ENCODE measurements around the gene DPP6. TPM values are rescaled to one million over a fixed set of nuclear protein-coding genes. Genes with fewer than 3 reads are reported as not detected.
"Not testable (repeated sequence)": the region's sequence is repeated elsewhere in the genome, so short reads cannot be mapped to it uniquely, and the experiment has no call there.

The DPP6 gene
- total RNA-seq (4.1 TPM), polyA plus RNA-seq (ENCODE audit: insufficient read depth in 1 of 8, insufficient read length in 8 of 8, low replicate concordance in 1 of 8) (10 to 100 TPM in 1 of 8 donors, 1 to 10 TPM in 7; 3.3 to 11.5 (median 4.8) TPM)
- long read RNA-seq, donor 1 = 0 reads
- long read RNA-seq, donor 2 = 0 reads
- long read RNA-seq, donor 3 = 0 reads
- long read RNA-seq, donor 4 = 0 reads
- long read RNA-seq, donor 5 = 0 reads
- long read RNA-seq, donor 6 = 0 reads
- long read RNA-seq, donor 7 = 0 reads
- long read RNA-seq, donor 8 = 0 reads
- long read RNA-seq, donor 9 = 0 reads
- long read RNA-seq, donor 10 = 0 reads
- long read RNA-seq, donor 11 = 0 reads

DNA sequence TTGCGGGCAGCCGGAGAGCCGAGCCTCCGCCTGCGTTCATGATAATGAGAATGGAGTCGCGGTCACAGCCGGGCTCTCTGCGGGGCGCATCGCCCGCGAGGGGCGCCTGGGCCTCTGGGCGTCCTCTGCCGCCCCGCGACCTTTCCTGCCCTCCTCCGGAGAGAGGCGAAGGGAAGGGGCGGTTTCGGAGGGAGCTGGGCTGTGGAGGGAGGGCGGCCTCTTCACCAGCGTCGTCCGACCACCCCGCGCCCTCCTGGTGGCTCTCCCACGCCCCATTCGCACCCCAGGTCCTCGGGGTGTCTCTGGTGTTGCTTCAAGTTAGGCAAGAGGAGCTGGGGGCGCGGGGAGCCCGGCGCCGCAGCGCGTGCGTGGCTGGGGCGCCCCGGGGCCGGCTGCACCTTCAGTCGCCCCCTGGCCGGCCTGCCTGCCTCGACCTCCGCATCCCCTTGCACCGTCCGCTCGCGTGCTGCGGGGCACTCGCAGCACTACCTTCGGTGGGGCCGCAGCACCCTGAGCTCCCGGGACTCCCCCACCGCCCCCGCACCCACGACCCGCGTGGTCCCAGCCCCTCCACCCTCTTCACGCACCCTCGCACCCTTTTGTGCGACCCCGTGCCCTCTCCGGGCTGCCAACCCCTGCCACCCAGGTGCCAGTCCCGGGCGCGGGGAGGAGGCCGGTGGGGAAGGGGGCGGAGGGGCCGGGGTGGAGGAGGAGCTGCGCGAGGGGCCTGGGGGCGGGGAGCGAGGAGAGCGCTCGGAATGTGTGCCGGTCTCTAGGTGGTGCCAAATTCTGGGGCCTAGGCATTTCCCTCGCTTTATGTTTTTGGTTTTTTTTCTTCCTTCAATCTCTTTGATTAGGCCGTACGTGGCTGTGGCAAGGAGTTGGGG is at the start of gene DPP6:
Gene DPP6, plus strand, starts transcription at position 756 of the 887 bp plus-strand sequence.
- H3K4me1 ChIP-seq (ENCODE audit: control insufficient read depth, insufficient read depth, low read length); H3K9me3 ChIP-seq (replicated peaks; ENCODE audit: control insufficient read depth, low read depth, low read length); H3K36me3 ChIP-seq (ENCODE audit: control insufficient read depth, insufficient read depth, low read length); H3K4me3 ChIP-seq (ENCODE audit: low read length); H3K27ac ChIP-seq (ENCODE audit: low read length); DNase-seq: not testable (repeated sequence)
- peaks cover 17% of the 10 kb centered on the region for H3K27me3 ChIP-seq (ENCODE audit: control insufficient read depth, insufficient read depth, low read length)
- 0% methylated on average over 17 of the region's 81 CpGs for WGBS (ENCODE audit: insufficient coverage)

DNA sequence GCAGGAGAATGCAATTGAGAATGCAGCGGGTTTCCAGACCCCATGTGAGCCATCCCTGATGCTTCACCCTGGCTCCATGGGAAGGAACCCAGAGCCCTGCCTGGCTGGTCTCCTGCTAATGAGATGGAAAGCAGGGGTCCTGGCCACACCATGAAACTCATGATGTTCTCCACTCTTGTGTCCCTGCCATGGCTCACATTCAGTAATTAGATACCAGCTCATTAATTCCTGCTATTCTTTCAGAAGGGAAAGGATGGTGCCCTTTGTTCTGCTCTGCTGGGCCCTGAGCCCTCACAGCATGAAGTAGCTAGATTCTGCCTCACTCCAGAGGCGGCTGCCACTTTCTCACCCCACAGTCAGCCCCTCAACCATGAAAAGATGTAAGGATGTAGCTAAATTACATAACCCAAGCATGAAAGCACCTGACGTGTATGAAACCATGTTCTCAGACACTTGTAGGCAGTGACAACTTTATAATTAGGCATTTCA is 42.7 kb upstream of the DPP6 start:
- H3K27ac ChIP-seq (ENCODE audit: low read length); H3K36me3 ChIP-seq (ENCODE audit: control insufficient read depth, insufficient read depth, low read length); H3K9me3 ChIP-seq (replicated peaks; ENCODE audit: control insufficient read depth, low read depth, low read length); DNase-seq; H3K4me3 ChIP-seq (ENCODE audit: low read length); H3K27me3 ChIP-seq (ENCODE audit: control insufficient read depth, insufficient read depth, low read length): not testable (repeated sequence)
- WGBS (ENCODE audit: insufficient coverage) = no CpG with 5 or more reads among the region's 3 CpGs
- H3K4me1 ChIP-seq (ENCODE audit: control insufficient read depth, insufficient read depth, low read length) = peaks cover 12% of the 10 kb centered on the region

- H3K27ac ChIP-seq (ENCODE audit: low read length) = peak overlapping the region; percentile 29
- 89% methylated on average over 1 of the region's 4 CpGs for WGBS (ENCODE audit: insufficient coverage)
- H3K9me3 ChIP-seq (replicated peaks; ENCODE audit: control insufficient read depth, low read depth, low read length); DNase-seq; H3K27me3 ChIP-seq (ENCODE audit: control insufficient read depth, insufficient read depth, low read length); H3K4me3 ChIP-seq (ENCODE audit: low read length); H3K4me1 ChIP-seq (ENCODE audit: control insufficient read depth, insufficient read depth, low read length); H3K36me3 ChIP-seq (ENCODE audit: control insufficient read depth, insufficient read depth, low read length): not testable (repeated sequence)
Observed at GRCh38 chr7:154010726-154011568, 41.3 kb upstream of the DPP6 start.

DNA sequence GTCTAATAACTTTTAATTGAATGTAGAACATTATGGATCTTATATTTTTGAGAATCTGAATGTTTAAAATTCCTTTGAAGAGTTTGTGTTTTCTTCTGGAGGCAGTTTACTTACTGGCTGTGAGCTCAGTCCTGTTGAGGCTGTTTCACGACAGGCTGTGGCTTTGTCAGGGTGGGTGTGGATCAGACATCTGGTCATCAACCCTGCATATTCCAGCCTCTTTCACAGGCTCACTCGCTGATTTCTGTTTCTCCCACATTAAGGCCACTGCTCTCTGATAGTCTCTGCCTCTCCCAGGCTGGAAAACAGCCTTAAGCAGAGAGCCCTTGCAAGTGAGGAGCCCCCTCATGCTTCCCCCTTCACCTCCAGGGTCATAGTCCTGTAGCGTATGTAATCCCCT is 39.4 kb upstream of the DPP6 start:
- not testable (repeated sequence) for H3K4me3 ChIP-seq (ENCODE audit: low read length); H3K4me1 ChIP-seq (ENCODE audit: control insufficient read depth, insufficient read depth, low read length); H3K36me3 ChIP-seq (ENCODE audit: control insufficient read depth, insufficient read depth, low read length); DNase-seq; H3K27me3 ChIP-seq (ENCODE audit: control insufficient read depth, insufficient read depth, low read length); H3K27ac ChIP-seq (ENCODE audit: low read length); H3K9me3 ChIP-seq (replicated peaks; ENCODE audit: control insufficient read depth, low read depth, low read length)
- WGBS (ENCODE audit: insufficient coverage) = 80% methylated on average over 1 of the region's 3 CpGs

DNA sequence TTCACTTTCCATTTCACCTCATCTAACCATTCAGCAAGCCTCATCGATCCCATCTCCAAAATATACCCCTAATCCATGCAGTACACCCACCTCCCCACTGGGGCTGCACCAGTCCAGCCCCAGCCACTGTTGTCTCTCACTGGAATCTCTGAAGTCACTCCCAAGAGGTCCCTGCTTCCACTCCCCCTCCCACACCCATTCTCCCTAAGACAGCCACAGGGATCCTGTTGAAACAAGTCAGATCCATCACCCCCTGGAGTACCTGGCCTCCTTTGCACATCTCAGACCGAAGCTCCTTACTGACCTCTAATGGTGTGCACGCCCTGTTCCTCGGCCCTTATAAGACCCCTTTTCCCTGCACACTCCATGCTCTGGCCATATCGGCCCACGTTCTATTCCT is 36.6 kb upstream of the DPP6 start:
- not testable (repeated sequence) for H3K36me3 ChIP-seq (ENCODE audit: control insufficient read depth, insufficient read depth, low read length); H3K27ac ChIP-seq (ENCODE audit: low read length); H3K4me1 ChIP-seq (ENCODE audit: control insufficient read depth, insufficient read depth, low read length); H3K27me3 ChIP-seq (ENCODE audit: control insufficient read depth, insufficient read depth, low read length); DNase-seq; H3K4me3 ChIP-seq (ENCODE audit: low read length); H3K9me3 ChIP-seq (replicated peaks; ENCODE audit: control insufficient read depth, low read depth, low read length)
- 76% methylated on average over 5 of the region's 6 CpGs for WGBS (ENCODE audit: insufficient coverage)

GRCh38 chr7:154018354-154018753 is 33.8 kb upstream of the DPP6 start:
- not testable (repeated sequence) for H3K4me1 ChIP-seq (ENCODE audit: control insufficient read depth, insufficient read depth, low read length); H3K9me3 ChIP-seq (replicated peaks; ENCODE audit: control insufficient read depth, low read depth, low read length); DNase-seq; H3K27ac ChIP-seq (ENCODE audit: low read length); H3K36me3 ChIP-seq (ENCODE audit: control insufficient read depth, insufficient read depth, low read length); H3K4me3 ChIP-seq (ENCODE audit: low read length); H3K27me3 ChIP-seq (ENCODE audit: control insufficient read depth, insufficient read depth, low read length)
- no CpG with 5 or more reads among the region's 2 CpGs for WGBS (ENCODE audit: insufficient coverage)

DNA sequence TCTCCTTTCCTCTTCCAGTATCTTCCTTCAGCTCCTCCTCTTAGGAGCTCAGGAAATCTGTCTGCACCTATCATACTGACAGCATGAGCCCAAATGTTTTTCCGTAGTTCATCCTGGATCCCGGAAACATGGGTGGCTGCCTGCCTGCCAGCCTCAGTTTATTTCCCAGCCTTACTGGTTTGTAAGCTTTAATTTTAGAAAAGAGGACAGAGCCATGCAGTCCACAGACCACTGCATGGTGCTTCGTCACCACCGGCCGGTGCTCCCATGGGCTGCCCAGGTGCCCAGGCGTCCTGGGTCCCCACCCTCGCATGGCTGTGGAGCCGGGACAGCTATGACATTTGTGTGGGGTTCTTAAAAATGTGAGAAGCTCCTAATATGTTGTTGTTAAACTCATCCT is 24.4 kb upstream of the DPP6 start:
- not testable (repeated sequence) for H3K9me3 ChIP-seq (replicated peaks; ENCODE audit: control insufficient read depth, low read depth, low read length); H3K4me3 ChIP-seq (ENCODE audit: low read length); H3K27me3 ChIP-seq (ENCODE audit: control insufficient read depth, insufficient read depth, low read length); H3K27ac ChIP-seq (ENCODE audit: low read length); DNase-seq; H3K4me1 ChIP-seq (ENCODE audit: control insufficient read depth, insufficient read depth, low read length); H3K36me3 ChIP-seq (ENCODE audit: control insufficient read depth, insufficient read depth, low read length)
- 87% methylated on average over 2 of the region's 8 CpGs for WGBS (ENCODE audit: insufficient coverage)

GRCh38 chr7:154030476-154031080 is 21.6 kb upstream of the DPP6 start:
- not testable (repeated sequence) for H3K27me3 ChIP-seq (ENCODE audit: control insufficient read depth, insufficient read depth, low read length); H3K4me1 ChIP-seq (ENCODE audit: control insufficient read depth, insufficient read depth, low read length); H3K36me3 ChIP-seq (ENCODE audit: control insufficient read depth, insufficient read depth, low read length); H3K9me3 ChIP-seq (replicated peaks; ENCODE audit: control insufficient read depth, low read depth, low read length); H3K4me3 ChIP-seq (ENCODE audit: low read length)
- 59% methylated on average over 7 of the region's 11 CpGs for WGBS (ENCODE audit: insufficient coverage)
- peak; percentile 37 for DNase-seq
- H3K27ac ChIP-seq (ENCODE audit: low read length) = peak overlapping the region; percentile 75

- H3K4me1 ChIP-seq (ENCODE audit: control insufficient read depth, insufficient read depth, low read length); H3K27me3 ChIP-seq (ENCODE audit: control insufficient read depth, insufficient read depth, low read length); H3K36me3 ChIP-seq (ENCODE audit: control insufficient read depth, insufficient read depth, low read length); H3K9me3 ChIP-seq (replicated peaks; ENCODE audit: control insufficient read depth, low read depth, low read length); H3K4me3 ChIP-seq (ENCODE audit: low read length); DNase-seq; H3K27ac ChIP-seq (ENCODE audit: low read length): not testable (repeated sequence)
- WGBS (ENCODE audit: insufficient coverage) = no CpG with 5 or more reads among the region's 13 CpGs
Observed at GRCh38 chr7:154039466-154040165, 12.6 kb upstream of the DPP6 start.
